IPS-18c (cell line): Measurements from ENCODE around the gene COG3.

Experiments
- H3K4me3 ChIP-seq: 2 replicates; pipeline ENCODE4 v1.7.0; 2013; ENCODE audit warnings: low read depth, mild to moderate bottlenecking, low read length, moderate library complexity; ENCODE audit not compliant: insufficient read depth
- H3K9me3 ChIP-seq: one replicate; pipeline ENCODE4 v1.6.1; 2013; ENCODE audit warnings: mild to moderate bottlenecking, low read length, moderate library complexity; ENCODE audit not compliant: control insufficient read depth, insufficient read depth

The COG3 gene

DNA sequence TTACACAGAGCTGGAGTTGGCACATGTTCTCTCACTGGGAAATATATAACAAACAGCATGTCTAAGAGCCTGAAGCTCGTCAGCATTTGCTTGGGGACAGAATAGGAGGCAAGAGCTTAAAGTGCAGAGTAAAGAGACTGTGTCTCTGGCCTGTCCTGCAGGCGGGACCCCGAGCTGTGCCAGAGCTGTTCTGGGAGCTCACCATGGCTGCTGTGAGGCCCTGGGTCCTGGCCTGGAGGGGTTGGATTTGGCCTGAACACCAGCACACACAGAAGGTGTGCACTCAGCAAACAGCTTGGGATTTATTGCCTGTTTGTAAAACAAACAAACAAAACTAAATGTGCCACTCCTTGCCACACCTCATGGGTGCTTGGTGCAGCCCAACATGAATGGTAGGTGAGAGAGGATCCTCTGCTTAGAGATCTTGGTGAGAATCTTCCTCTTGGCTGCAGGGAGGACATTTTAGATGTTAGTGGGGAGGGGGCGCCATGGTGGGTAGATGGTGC lies 89.9 kb downstream of the COG3 start:
- Histone ChIP-seq H3K4me3 (no peak overlapping the region), H3K9me3 (no peaks in the 10 kb centered on the region)

DNA sequence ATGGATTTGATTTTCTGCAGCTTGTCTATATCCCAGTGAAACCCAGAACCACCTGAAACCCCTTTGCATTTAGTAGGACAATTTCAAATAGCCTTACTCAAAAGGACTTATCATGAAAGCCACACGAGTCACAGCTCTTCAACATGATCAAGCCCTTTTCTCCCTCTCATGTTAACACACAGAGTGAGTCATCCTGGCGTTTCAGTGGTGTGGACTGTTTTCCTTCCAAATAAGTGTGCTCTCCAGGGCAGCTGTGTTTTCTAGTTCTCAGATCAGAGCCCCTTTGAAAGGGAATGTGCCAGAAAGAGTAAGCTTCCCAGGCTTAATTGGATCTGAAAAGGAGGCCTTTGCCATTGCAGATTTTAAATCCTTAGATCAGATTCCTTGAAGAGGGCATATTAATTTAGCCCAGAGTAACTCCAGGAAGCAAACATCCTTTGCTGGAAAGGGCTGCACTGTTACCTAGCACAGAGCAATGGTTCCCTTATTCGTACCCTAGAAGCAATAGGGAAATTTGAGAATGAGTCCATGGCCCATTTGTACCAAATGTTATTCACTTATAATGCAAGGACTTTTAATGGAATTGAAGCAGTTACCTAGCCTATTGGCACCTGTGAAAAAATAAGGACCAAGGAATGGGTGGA lies 99.5 kb downstream of the COG3 start:
- Histone ChIP-seq H3K9me3 (no peaks in the 10 kb centered on the region), H3K4me3 (no peak overlapping the region)

DNA sequence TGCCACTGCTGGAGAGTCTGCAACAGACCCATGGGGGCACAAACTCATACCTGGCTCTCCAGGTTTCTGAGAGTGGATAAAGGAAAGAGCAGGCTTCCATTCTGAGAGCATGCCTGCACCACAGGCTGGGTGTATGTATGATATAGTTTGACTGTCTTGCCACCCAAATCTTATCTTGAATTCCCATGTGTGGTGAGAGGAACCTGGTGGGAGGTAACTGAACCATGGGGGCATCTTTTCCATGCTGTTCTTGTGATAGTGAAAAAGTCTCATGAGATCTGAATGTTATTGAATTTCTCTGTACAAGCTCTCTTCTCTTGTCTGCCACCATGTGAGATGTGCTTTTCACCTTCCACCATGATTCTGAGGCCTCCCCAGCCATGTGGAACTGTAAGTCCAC lies 100.6 kb downstream of the COG3 start:
- Histone ChIP-seq H3K4me3 (no peak overlapping the region), H3K9me3 (no peaks in the 10 kb centered on the region)

DNA sequence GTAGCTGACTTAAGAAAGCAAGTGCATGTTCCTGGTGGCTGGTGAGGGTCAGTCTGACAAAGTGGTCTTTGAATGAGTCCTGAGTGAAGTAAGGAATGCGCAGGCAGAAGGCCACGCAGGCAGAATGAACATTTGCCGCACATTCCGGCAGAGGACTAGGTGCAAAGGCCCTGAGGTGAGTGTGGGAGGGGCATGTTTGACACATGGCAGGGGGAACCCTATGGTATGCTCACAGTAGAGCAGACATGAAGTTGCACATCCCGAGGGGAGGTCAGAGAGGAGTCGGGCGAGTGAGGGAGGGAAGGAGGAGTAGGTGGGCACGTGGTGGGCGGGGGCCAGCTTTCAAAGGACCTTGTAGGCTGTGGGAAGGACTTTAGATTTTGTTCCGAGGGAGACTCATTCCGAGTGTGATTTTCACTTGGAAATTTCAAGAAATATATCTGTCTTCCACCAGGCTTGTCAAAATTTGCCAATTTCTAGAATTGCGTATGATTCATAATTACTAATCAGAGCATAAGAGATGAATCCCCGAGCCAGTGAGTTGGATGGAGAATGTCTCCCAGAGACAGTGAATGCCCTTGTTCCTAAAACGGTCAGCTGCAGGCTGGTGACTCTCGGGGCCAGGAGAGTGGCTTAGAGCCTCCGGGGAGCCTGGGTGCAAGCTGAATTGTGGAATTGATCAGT lies 110.5 kb downstream of the COG3 start:
- Histone ChIP-seq H3K4me3 (no peak overlapping the region), H3K9me3 (peaks cover 2% of the 10 kb centered on the region)

DNA sequence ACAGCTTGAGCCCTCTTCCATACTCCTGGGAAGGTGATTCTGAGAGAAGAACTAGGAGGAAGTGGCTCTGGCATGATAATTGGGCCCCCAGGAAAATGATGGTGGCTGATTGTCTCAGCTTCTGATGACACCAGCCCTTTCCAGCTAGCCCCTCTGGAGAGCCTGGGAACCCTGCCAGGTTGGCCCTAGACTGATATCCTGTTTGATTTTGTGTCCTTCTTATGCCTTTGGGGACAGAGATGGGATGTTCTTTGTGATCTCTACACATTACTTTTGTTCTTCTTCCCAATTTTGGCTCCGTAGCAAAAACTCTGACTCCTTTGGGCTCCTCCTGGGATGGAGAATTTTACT lies 111.1 kb downstream of the COG3 start:
- no peak overlapping the region for H3K4me3 ChIP-seq
- H3K9me3 ChIP-seq = peaks cover 2% of the 10 kb centered on the region

DNA sequence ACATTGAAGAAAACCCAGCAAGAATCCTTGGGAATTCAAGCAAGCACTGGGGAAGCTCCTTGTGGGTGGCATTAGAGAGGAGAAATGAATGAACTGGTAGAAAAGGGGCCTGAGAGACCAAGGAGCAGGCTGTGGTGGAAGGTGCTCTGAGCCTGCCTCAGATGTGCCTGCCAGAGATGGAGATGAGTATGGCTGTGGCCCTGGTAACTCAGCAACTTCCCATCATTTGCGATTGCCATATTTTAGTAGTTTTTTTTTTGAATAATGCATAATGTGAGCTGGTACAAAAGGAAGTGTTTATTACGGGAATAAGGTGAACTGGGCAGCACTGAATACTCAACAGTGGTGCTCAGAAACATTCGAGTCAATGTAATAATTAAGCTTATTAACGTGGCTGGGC lies 111.7 kb downstream of the COG3 start:
- Histone ChIP-seq H3K4me3 (no peak overlapping the region), H3K9me3 (peaks cover 2% of the 10 kb centered on the region)

DNA sequence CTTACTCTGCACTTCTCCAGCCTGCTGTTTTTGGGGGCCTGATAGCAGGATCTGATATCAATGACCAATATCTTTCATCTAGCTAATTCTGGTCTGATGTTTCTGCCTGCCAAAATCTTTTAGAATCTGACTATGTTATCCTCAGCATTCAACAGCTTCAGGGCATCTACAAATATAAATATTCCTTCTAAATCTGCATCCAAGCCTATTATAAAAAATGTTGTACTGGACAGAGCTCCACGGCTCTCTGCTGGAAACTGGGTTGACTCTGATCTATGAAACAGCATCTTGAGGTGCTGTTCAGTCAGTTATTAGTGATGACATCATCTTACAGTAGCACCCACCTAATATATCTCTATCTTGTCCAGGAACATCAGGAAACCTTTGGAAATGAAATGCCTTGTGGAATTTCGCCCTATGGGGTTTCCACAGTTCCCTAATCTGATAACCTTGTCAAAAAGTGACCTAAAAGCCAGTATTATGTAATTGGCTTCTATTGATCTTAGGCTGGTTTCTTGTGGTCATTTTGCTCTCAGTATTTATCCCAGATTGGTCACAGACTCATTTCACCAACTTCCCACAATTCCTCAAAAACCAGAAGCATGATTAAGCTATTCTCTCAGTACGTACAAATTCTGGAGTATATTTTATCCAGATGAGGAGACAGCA lies 117.8 kb downstream of the COG3 start:
- H3K4me3 ChIP-seq = no peak overlapping the region
- H3K9me3 ChIP-seq = peaks cover 2% of the 10 kb centered on the region

DNA sequence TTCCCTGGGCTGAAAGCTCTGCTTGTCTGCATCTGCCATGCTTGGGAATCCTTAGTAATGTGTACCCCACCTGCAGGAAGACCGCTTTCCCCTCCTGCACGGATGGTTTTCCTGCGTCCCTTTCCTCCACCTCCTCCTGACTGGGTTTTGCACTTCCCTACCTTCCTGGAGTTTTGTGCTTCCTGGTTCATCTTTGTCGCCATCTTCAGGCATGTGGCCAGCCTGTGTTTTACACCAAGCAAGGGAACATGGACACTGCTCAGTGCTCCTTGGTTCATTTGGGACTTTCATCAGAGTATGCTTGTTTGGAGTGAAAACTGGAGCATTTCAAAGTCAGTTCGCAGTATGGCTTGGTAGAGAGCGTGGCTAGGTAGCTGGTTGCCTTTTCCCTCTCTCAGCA lies 120.1 kb downstream of the COG3 start:
- Histone ChIP-seq H3K9me3 (no peaks in the 10 kb centered on the region), H3K4me3 (no peak overlapping the region)
